Upper lobe of left lung (tissue), 6 donors: ENCODE results near the gene NACC2. TPM values are rescaled to one million over a fixed set of nuclear protein-coding genes. Genes with fewer than 3 reads are reported as not detected.

Experiments used
- ATAC-seq, 2 donors: fragments of 200-7000 bp; cut with Tn5 transposase; one replicate each; pipeline ENCODE4 v1.9.1; 2022; ENCODE audit warnings: mild to moderate bottlenecking in 2 of 2, moderate library complexity in 2 of 2; ENCODE audit not compliant: low FRiP score in 2 of 2
- DNase-seq, 2 donors: peaks; one replicate each; pipeline ENCODE4 v3.0.0-alpha.2; 2019 to 2020
- H3K27ac ChIP-seq, 4 donors: fragments of 200-600 bp; sonication (generic); one replicate each; pipeline ENCODE4 v1.5.1; 2016 to 2019
- H3K27me3 ChIP-seq, 4 donors: fragments of 200-600 bp; sonication (generic); one replicate each; pipeline ENCODE4 v1.5.1; 2017 to 2019
- H3K36me3 ChIP-seq, 4 donors: fragments of 200-600 bp; sonication (generic); one replicate each; pipeline ENCODE4 v1.5.1; 2016 to 2019
- H3K4me1 ChIP-seq, 4 donors: fragments of 200-600 bp; sonication (generic); one replicate each; pipeline ENCODE4 v1.5.1; 2018 to 2019
- H3K4me3 ChIP-seq, 4 donors: fragments of 200-600 bp; sonication (generic); one replicate each; pipeline ENCODE4 v1.5.1; 2017 to 2019; ENCODE audit warnings: mild to moderate bottlenecking in 2 of 4, moderate library complexity in 1 of 4
- H3K9me3 ChIP-seq, 4 donors: fragments of 200-600 bp; sonication (generic); one replicate each; pipeline ENCODE4 v1.5.1; 2018 to 2019
- CTCF ChIP-seq, 6 experiments: fragments of 450-650 bp in 4 of 6; fragments of 200-600 bp in 2 of 6; sonication (generic) in 2 of 6; IDR thresholded peaks; one replicate each; pipeline ENCODE4 v1.5.1; 2016 to 2019; ENCODE audit warnings: antibody characterized with exemption in 6 of 6
- EP300 ChIP-seq, 4 donors: sonication (generic); formaldehyde crosslinking; IDR thresholded peaks; one replicate each; pipeline ENCODE4 v1.5.1; 2017; ENCODE audit warnings: antibody characterized with exemption in 4 of 4, control low read depth in 2 of 4
- POLR2A ChIP-seq, 4 donors: fragments of 450-650 bp; IDR thresholded peaks; one replicate each; pipeline ENCODE4 v1.5.1; 2016 to 2017; ENCODE audit warnings: antibody characterized with exemption in 4 of 4, mild to moderate bottlenecking in 2 of 4
- POLR2AphosphoS5 ChIP-seq, 2 donors: sonication (generic); formaldehyde crosslinking; IDR thresholded peaks; one replicate each; pipeline ENCODE4 v1.5.1; 2017; ENCODE audit warnings: antibody characterized with exemption in 2 of 2
- WGBS, 2 donors: methylation state at CpG; one replicate each; pipeline ENCODE4 v1.1.5; 2017 to 2018; 5-methylcytosine and 5-hydroxymethylcytosine counted together
- total RNA-seq, 6 donors: library from RNA; depleted of rRNA in 4 of 6; stranded (reverse); fragments of >200 nt in 4 of 6; gene quantifications; one replicate each; pipeline versions ENCODE4 v1.1.0 to v1.2.1, GENCODE V29; 2016 to 2021
- donor health status: DM: no; HTN: no; CAD: no; lungs with moderate emphysema.
- donor health status: DM: no; HTN: yes; CAD: no; lungs with severe emphysema.

NACC2 gene
- total RNA-seq, 6 donors from 2014 or later = 16.8 to 38.4 (median 31.3) TPM

GRCh38 chr9:136017289-136018190 is 77.5 kb downstream of the NACC2 start:
- ATAC-seq (peak in 1 of 2 donors; percentile 41), DNase-seq (peak; percentile 57 to 70)
- Histone ChIP-seq H3K4me1 (peaks cover 20 to 50% (median 29%) of the 10 kb centered on the region in 4 donors), H3K27me3 (no peaks in the 10 kb centered on the region), H3K36me3 (peaks cover 0 to 23% (median 12%) of the 10 kb centered on the region in 4 donors), H3K4me3 (no peak overlapping the region), H3K27ac (peak overlapping the region in 1 of 4 donors; percentile 15), H3K9me3 (no peaks in the 10 kb centered on the region)
- 84 to 100% methylated on average over 2 to 21 of the region's 27 CpGs for WGBS, 2 donors
- no peak for TF ChIP-seq CTCF (IDR thresholded peaks at IDR 0.05)
- TF ChIP-seq POLR2A (IDR thresholded peaks at IDR 0.05) = no peak
- TF ChIP-seq EP300 (IDR thresholded peaks at IDR 0.05) = no peak
- TF ChIP-seq POLR2AphosphoS5 (IDR thresholded peaks at IDR 0.05) = no peak

- TF ChIP-seq CTCF (IDR thresholded peaks at IDR 0.05) (no peak), POLR2AphosphoS5 (IDR thresholded peaks at IDR 0.05) (no peak), POLR2A (IDR thresholded peaks at IDR 0.05) (no peak), EP300 (IDR thresholded peaks at IDR 0.05) (no peak)
- H3K27me3 ChIP-seq = no peaks in the 10 kb centered on the region
- 94 to 100% methylated on average over 4 to 23 of the region's 23 CpGs for WGBS, 2 donors
- no peak overlapping the region for H3K4me3 ChIP-seq
- DNase-seq (peak; percentile 18 to 82), ATAC-seq (no peak)
- peaks cover 0 to 29% (median 10%) of the 10 kb centered on the region in 4 donors for H3K36me3 ChIP-seq
- peaks cover 28 to 57% (median 37%) of the 10 kb centered on the region in 4 donors for H3K4me1 ChIP-seq
- no peaks in the 10 kb centered on the region for H3K9me3 ChIP-seq
- peak overlapping the region in 3 of 4 donors; percentile 10 to 27 (median 26) for H3K27ac ChIP-seq
Measured at GRCh38 chr9:136016572-136017288, 78.4 kb downstream of the NACC2 start.

- Histone ChIP-seq H3K27ac (peak overlapping the region; percentile 10 to 65 (median 28)), H3K4me3 (no peak overlapping the region), H3K9me3 (no peaks in the 10 kb centered on the region), H3K36me3 (peaks cover 0 to 36% (median 12%) of the 10 kb centered on the region in 4 donors), H3K4me1 (peaks cover 33 to 62% (median 43%) of the 10 kb centered on the region in 4 donors), H3K27me3 (no peaks in the 10 kb centered on the region)
- ATAC-seq (no peak), DNase-seq (peak; percentile 31 to 66)
- TF ChIP-seq POLR2A (IDR thresholded peaks at IDR 0.05) (no peak), POLR2AphosphoS5 (IDR thresholded peaks at IDR 0.05) (no peak), EP300 (IDR thresholded peaks at IDR 0.05) (no peak), CTCF (IDR thresholded peaks at IDR 0.05) (no peak)
- WGBS, 2 donors = 80 to 81% methylated on average over 26 to 27 of the region's 28 CpGs
Measured at GRCh38 chr9:136015656-136016571, 79.2 kb downstream of the NACC2 start.

GRCh38 chr9:136014924-136015633 is 80.0 kb downstream of the NACC2 start:
- whole genome bisulfite sequencing, 2 donors = 80 to 95% methylated on average over 3 to 10 of the region's 19 CpGs
- Histone ChIP-seq H3K27ac (peak overlapping the region; percentile 10 to 65 (median 28)), H3K27me3 (no peaks in the 10 kb centered on the region), H3K4me1 (peaks cover 40 to 68% (median 47%) of the 10 kb centered on the region in 4 donors), H3K9me3 (no peaks in the 10 kb centered on the region), H3K36me3 (peaks cover 0 to 41% (median 14%) of the 10 kb centered on the region in 4 donors), H3K4me3 (no peak overlapping the region)
- DNase-seq = peak in 1 of 2 donors; percentile 68
- no peak for TF ChIP-seq POLR2A (IDR thresholded peaks at IDR 0.05)
- TF ChIP-seq POLR2AphosphoS5 (IDR thresholded peaks at IDR 0.05) = no peak
- TF ChIP-seq EP300 (IDR thresholded peaks at IDR 0.05) = no peak
- no peak for TF ChIP-seq CTCF (IDR thresholded peaks at IDR 0.05)
- ATAC-seq = no peak
